Measurements from ENCODE around the gene JUNB.

DNA sequence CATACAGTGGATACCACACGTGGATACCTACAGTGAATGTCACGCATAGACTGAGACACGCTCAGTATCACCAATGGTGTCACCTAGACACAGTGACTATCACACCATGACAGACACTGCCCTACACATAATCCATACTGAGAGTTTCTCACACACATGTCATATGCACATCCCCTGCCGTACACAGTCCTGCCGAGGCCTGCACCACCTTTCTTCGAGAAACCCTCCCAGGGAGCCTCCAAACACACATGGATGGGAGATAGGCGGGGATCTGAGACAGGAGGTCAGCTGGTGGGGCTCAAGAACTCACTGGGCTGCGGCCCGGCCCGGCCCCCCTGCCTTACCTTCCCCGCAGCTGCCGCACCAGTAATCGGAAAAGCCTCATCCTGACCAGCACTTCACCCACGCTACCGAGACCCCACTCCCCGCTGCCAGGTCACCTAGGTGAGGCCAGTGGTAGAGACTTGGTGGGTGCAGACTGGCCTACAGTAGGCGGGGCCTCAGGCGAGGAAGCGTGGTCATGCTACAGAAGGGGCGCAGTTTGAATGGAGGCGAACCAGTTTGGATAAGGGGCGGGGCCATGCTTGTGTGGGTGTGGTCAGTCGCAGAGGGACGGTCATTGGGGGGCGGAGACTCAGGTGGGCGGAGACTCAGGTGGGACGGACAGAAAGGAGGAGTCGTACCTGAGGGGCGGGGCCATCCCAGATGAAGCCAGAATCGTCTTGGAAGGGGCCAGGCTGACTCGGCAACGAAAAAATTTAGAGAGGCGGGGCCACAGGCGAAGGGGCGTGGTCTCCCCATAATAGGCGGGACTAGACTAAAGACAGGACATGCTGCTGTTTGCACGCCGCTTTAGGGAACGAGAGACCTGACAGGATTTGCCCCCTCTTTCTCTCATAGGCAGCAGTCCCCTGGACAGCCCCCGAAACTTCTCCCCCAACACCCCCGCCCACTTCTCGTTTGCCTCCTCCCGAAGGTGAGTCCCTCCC, 49.1 kb downstream of the JUNB start:
- TF ChIP-seq, protein P1, sequence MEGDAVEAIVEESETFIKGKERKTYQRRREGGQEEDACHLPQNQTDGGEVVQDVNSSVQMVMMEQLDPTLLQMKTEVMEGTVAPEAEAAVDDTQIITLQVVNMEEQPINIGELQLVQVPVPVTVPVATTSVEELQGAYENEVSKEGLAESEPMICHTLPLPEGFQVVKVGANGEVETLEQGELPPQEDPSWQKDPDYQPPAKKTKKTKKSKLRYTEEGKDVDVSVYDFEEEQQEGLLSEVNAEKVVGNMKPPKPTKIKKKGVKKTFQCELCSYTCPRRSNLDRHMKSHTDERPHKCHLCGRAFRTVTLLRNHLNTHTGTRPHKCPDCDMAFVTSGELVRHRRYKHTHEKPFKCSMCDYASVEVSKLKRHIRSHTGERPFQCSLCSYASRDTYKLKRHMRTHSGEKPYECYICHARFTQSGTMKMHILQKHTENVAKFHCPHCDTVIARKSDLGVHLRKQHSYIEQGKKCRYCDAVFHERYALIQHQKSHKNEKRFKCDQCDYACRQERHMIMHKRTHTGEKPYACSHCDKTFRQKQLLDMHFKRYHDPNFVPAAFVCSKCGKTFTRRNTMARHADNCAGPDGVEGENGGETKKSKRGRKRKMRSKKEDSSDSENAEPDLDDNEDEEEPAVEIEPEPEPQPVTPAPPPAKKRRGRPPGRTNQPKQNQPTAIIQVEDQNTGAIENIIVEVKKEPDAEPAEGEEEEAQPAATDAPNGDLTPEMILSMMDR (IDR thresholded peaks at IDR 0.05) = no peak
- TF ChIP-seq POLR2AphosphoS5 (IDR thresholded peaks at IDR 0.05; ENCODE audit: low read depth, low read length) = no peak
